SK-N-SH treated with all-trans-retinoic acid at 6 μM for 48 hours (cell line): Measurements from ENCODE around the gene PCDHGB2.
A peak's percentile ranks its signal among the peaks of the same experiment; 100 is the strongest.
"Not testable (repeated sequence)": the region's sequence is repeated elsewhere in the genome, so short reads cannot be mapped to it uniquely, and the experiment has no call there.

Experiments
- ATAC-seq: fragments of 200-7000 bp; cut with Tn5 transposase; 3 replicates; pipeline ENCODE4 v1.9.1; 2020; ENCODE audit warnings: mild to moderate bottlenecking, moderate library complexity
- ARNTL ChIP-seq: fragments of 450-650 bp; formaldehyde crosslinking; IDR thresholded peaks from 2 replicates; pipeline ENCODE4 v1.5.0; 2020; ENCODE audit warnings: low read depth, mild to moderate bottlenecking, moderate library complexity, borderline replicate concordance
- BACH2 ChIP-seq: fragments of 250-450 bp; sonication (Bioruptor Pico); IDR thresholded peaks from 2 replicates; pipeline ENCODE4 v1.9.0; 2021; ENCODE audit warnings: mild to moderate bottlenecking, borderline replicate concordance
- CSDC2 ChIP-seq: fragments of 250-450 bp; sonication (Bioruptor Pico); IDR thresholded peaks from 2 replicates; pipeline ENCODE4 v1.5.0; 2020; ENCODE audit warnings: mild to moderate bottlenecking, moderate library complexity
- ESRRG ChIP-seq: fragments of 250-450 bp; sonication (Bioruptor Pico); IDR thresholded peaks from 2 replicates; pipeline ENCODE4 v1.6.1; 2021; ENCODE audit warnings: mild to moderate bottlenecking
- GLIS3 ChIP-seq: fragments of 250-450 bp; sonication (Bioruptor Pico); IDR thresholded peaks from 2 replicates; pipeline ENCODE4 v1.5.0; 2020; ENCODE audit warnings: mild to moderate bottlenecking, moderate library complexity
- ISL1 ChIP-seq: fragments of 250-450 bp; sonication (Bioruptor Pico); IDR thresholded peaks from 2 replicates; pipeline ENCODE4 v2.1.2; 2022; ENCODE audit warnings: mild to moderate bottlenecking, moderate library complexity
- PPARA ChIP-seq: fragments of 250-450 bp; sonication (Bioruptor Pico); IDR thresholded peaks from 2 replicates; pipeline ENCODE4 v1.5.0; 2020; ENCODE audit warnings: mild to moderate bottlenecking, borderline replicate concordance
- RARB ChIP-seq: fragments of 250-450 bp; sonication (Bioruptor Pico); IDR thresholded peaks from 2 replicates; pipeline ENCODE4 v1.8.0; 2021; ENCODE audit warnings: mild to moderate bottlenecking, moderate library complexity
- SNAI2 ChIP-seq: fragments of 250-450 bp; sonication (Bioruptor Pico); IDR thresholded peaks from 2 replicates; pipeline ENCODE4 v1.5.0; 2020; ENCODE audit warnings: mild to moderate bottlenecking, moderate library complexity
- TCF4 ChIP-seq: fragments of 250-450 bp; sonication (Bioruptor Pico); IDR thresholded peaks from 2 replicates; pipeline ENCODE4 v1.8.0; 2021; ENCODE audit warnings: mild to moderate bottlenecking, moderate library complexity, borderline replicate concordance
- ZC3H10 ChIP-seq: fragments of 250-450 bp; sonication (Bioruptor Pico); IDR thresholded peaks from 2 replicates; pipeline ENCODE4 v1.5.1; 2021; ENCODE audit warnings: mild to moderate bottlenecking, moderate library complexity
- ZFP3 ChIP-seq: fragments of 250-450 bp; sonication (Bioruptor Pico); IDR thresholded peaks from 2 replicates; pipeline ENCODE4 v1.5.0; 2020; ENCODE audit warnings: mild to moderate bottlenecking, moderate library complexity
- ZFP30 ChIP-seq: fragments of 450-650 bp; formaldehyde crosslinking; IDR thresholded peaks from 2 replicates; pipeline ENCODE4 v1.5.0; 2022; ENCODE audit warnings: mild to moderate bottlenecking, moderate library complexity
- ZNF565 ChIP-seq: fragments of 450-650 bp; formaldehyde crosslinking; conservative IDR thresholded peaks from 2 replicates; pipeline ENCODE4 v1.5.0; 2020; ENCODE audit warnings: low read depth, mild to moderate bottlenecking, moderate library complexity
- ZNF70 ChIP-seq: fragments of 450-650 bp; formaldehyde crosslinking; IDR thresholded peaks from 2 replicates; pipeline ENCODE4 v1.5.0; 2020; ENCODE audit warnings: mild to moderate bottlenecking, moderate library complexity
- ZNF8 ChIP-seq: fragments of 450-650 bp; formaldehyde crosslinking; IDR thresholded peaks from 2 replicates; pipeline ENCODE4 v1.5.0; 2020; ENCODE audit warnings: mild to moderate bottlenecking, moderate library complexity
- TF ChIP-seq, protein P1 (sequence below): fragments of 250-450 bp; sonication (Bioruptor Pico); IDR thresholded peaks from 2 replicates; pipeline ENCODE4 v1.8.0; 2020; ENCODE audit warnings: mild to moderate bottlenecking, moderate library complexity, borderline replicate concordance
- TF ChIP-seq, protein P2 (sequence below): fragments of 250-450 bp; sonication (Bioruptor Pico); IDR thresholded peaks from 2 replicates; pipeline ENCODE4 v1.5.1; 2020; ENCODE audit warnings: low read depth, mild to moderate bottlenecking, moderate library complexity
- TF ChIP-seq, protein P3 (sequence below): fragments of 250-450 bp; sonication (Bioruptor Pico); IDR thresholded peaks from 2 replicates; pipeline ENCODE4 v1.5.1; 2021; ENCODE audit warnings: mild to moderate bottlenecking, moderate library complexity
- TF ChIP-seq, protein P4 (sequence below): fragments of 250-450 bp; sonication (Bioruptor Pico); IDR thresholded peaks from 2 replicates; pipeline ENCODE4 v1.8.0; 2021; ENCODE audit warnings: low read depth, mild to moderate bottlenecking, moderate library complexity, borderline replicate concordance

PCDHGB2 gene

DNA sequence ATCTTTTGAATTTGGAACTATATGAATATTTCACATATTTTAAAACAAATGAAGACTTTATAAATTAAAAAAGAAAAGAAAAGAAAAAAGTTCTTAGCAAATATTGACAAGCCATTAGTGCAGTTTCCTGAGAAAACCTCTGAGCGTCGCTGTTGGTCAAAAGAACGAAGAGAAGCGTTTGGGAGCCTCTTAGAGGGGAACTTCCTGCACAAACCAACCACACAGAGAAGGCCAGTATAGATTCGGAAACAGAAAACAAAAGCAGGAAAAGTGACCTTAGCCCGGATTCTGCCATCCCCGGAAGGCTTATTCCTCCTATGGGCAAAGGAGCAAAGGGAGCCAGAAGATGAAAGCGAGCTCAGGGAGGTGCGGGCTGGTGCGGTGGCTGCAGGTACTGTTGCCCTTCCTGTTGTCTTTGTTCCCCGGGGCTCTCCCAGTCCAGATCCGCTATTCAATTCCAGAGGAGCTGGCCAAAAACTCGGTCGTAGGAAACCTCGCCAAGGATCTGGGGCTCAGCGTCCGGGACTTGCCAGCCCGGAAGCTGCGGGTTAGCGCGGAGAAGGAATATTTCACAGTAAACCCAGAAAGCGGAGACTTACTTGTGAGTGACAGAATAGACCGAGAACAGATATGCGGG lies at the start of gene PCDHGB2:
Gene PCDHGB2, plus strand, starts transcription at position 205 of the 637 bp plus-strand sequence. Its CDS starts 142 bp downstream, at position 347.
- TF ChIP-seq BACH2 (no peak), ZC3H10 (no peak), ZFP3 (CRISPR knock-in tag) (no peak), SNAI2 (CRISPR knock-in tag) (no peak), ESRRG (CRISPR knock-in tag) (no peak), CSDC2 (CRISPR knock-in tag) (no peak)
- TF ChIP-seq, protein P1, sequence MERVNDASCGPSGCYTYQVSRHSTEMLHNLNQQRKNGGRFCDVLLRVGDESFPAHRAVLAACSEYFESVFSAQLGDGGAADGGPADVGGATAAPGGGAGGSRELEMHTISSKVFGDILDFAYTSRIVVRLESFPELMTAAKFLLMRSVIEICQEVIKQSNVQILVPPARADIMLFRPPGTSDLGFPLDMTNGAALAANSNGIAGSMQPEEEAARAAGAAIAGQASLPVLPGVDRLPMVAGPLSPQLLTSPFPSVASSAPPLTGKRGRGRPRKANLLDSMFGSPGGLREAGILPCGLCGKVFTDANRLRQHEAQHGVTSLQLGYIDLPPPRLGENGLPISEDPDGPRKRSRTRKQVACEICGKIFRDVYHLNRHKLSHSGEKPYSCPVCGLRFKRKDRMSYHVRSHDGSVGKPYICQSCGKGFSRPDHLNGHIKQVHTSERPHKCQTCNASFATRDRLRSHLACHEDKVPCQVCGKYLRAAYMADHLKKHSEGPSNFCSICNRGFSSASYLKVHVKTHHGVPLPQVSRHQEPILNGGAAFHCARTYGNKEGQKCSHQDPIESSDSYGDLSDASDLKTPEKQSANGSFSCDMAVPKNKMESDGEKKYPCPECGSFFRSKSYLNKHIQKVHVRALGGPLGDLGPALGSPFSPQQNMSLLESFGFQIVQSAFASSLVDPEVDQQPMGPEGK (CRISPR knock-in tag), result no peak
- TF ChIP-seq, protein P2, sequence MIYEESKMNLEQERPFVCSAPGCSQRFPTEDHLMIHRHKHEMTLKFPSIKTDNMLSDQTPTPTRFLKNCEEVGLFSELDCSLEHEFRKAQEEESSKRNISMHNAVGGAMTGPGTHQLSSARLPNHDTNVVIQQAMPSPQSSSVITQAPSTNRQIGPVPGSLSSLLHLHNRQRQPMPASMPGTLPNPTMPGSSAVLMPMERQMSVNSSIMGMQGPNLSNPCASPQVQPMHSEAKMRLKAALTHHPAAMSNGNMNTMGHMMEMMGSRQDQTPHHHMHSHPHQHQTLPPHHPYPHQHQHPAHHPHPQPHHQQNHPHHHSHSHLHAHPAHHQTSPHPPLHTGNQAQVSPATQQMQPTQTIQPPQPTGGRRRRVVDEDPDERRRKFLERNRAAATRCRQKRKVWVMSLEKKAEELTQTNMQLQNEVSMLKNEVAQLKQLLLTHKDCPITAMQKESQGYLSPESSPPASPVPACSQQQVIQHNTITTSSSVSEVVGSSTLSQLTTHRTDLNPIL (CRISPR knock-in tag), result no peak
- ATAC-seq, result peak; percentile 58

DNA sequence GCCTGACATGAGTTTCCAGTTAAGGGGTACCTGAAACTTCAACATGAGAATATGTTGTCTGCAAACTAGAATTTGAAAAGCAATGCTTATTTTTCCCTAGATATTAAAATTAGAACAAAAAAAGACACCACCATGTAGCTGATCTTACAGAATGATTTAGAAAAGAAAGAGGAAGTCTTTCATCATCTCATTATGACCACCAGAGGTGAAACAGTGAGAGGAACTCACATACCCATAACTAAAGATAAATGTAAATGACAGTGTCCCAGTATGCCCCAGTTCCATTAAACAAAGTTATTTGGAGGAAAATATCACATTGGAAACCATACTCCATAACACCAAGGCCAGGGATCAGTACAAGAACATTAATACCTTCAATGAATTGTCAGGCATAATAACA lies 46.1 kb upstream of the PCDHGB2 start:
- ATAC-seq, result no peak
- no peak for TF ChIP-seq ESRRG (CRISPR knock-in tag)
- TF ChIP-seq, all 23 proteins: peak for 0

DNA sequence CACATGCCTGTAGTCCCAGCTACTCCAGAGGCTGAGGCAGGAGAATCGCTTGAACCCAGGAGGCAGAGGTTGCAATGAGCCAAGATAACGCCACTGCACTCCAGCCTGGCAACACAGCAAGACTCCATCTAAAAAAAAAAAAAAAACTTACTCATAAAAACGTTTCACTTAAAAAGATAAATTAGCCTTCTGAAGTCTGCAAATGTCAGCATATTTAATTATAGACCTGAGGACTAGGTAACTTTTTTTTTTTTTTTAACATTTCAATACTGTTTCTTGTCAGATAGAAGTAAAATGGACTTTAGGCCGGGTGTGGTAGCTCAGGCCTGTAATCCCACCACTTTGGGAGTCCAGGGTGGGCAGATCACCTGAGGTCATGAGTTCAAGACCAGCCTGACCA lies 42.8 kb upstream of the PCDHGB2 start:
- not testable (repeated sequence) for ATAC-seq

DNA sequence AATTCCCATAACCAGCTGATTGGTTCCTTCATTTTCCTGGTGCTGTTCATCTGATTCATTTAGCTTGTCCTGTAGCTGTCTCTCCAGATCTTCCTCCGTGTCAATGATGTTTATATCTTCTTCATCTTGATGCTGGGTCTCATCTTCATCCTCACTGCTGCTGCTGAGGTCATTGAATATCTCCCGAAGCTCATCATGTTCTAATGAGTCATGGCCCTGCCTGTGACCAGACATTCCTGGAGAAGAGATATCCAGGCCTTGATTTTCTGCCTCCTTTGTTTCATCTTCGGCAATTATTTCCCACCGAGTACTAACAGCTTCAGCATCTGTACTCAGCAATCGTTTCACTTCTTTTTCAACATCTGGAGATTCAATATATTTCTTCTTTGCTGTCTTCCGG lies 40.6 kb upstream of the PCDHGB2 start:
- TF ChIP-seq ZFP30 (CRISPR knock-in tag), result no peak
- no peak for TF ChIP-seq ISL1 (CRISPR knock-in tag)
- no peak for TF ChIP-seq ZNF70 (CRISPR knock-in tag)
- no peak for TF ChIP-seq SNAI2 (CRISPR knock-in tag)
- TF ChIP-seq TCF4 (CRISPR knock-in tag), result no peak
- TF ChIP-seq, protein P2 (CRISPR knock-in tag), result no peak
- TF ChIP-seq CSDC2 (CRISPR knock-in tag), result no peak
- TF ChIP-seq ZC3H10, result no peak
- TF ChIP-seq, protein P1 (CRISPR knock-in tag), result no peak
- no peak for TF ChIP-seq BACH2
- TF ChIP-seq ZFP3 (CRISPR knock-in tag), result no peak
- no peak for TF ChIP-seq ARNTL (CRISPR knock-in tag)
- TF ChIP-seq ZNF565 (CRISPR knock-in tag), result no peak
- no peak for TF ChIP-seq RARB (CRISPR knock-in tag)
- no peak for TF ChIP-seq ZNF8 (CRISPR knock-in tag)
- TF ChIP-seq ESRRG (CRISPR knock-in tag), result no peak
- TF ChIP-seq, protein P3, sequence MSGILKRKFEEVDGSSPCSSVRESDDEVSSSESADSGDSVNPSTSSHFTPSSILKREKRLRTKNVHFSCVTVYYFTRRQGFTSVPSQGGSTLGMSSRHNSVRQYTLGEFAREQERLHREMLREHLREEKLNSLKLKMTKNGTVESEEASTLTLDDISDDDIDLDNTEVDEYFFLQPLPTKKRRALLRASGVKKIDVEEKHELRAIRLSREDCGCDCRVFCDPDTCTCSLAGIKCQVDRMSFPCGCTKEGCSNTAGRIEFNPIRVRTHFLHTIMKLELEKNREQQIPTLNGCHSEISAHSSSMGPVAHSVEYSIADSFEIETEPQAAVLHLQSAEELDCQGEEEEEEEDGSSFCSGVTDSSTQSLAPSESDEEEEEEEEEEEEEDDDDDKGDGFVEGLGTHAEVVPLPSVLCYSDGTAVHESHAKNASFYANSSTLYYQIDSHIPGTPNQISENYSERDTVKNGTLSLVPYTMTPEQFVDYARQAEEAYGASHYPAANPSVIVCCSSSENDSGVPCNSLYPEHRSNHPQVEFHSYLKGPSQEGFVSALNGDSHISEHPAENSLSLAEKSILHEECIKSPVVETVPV, result no peak
- TF ChIP-seq, protein P4, sequence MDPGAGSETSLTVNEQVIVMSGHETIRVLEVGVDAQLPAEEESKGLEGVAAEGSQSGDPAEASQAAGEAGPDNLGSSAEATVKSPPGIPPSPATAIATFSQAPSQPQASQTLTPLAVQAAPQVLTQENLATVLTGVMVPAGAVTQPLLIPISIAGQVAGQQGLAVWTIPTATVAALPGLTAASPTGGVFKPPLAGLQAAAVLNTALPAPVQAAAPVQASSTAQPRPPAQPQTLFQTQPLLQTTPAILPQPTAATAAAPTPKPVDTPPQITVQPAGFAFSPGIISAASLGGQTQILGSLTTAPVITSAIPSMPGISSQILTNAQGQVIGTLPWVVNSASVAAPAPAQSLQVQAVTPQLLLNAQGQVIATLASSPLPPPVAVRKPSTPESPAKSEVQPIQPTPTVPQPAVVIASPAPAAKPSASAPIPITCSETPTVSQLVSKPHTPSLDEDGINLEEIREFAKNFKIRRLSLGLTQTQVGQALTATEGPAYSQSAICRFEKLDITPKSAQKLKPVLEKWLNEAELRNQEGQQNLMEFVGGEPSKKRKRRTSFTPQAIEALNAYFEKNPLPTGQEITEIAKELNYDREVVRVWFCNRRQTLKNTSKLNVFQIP (CRISPR knock-in tag), result no peak
- no peak for TF ChIP-seq PPARA
- TF ChIP-seq GLIS3 (CRISPR knock-in tag), result no peak
- no peak for ATAC-seq
